ENCODE measurements around the gene FOXP1.

The FOXP1 gene

GRCh38 chr3:71290301-71290700, 293.2 kb downstream of the FOXP1 start:
- DNase-seq: no peak

- no peak for DNase-seq
These were observed 295.1 kb downstream of the FOXP1 start for GRCh38 chr3:71288269-71288930.

GRCh38 chr3:71285086-71285485, 298.4 kb downstream of the FOXP1 start:
- DNase-seq: no peak

- no peak for DNase-seq
These were observed 300.6 kb downstream of the FOXP1 start for GRCh38 chr3:71282976-71283375.

- DNase-seq: no peak
These were observed 302.2 kb downstream of the FOXP1 start for GRCh38 chr3:71281280-71281679.

- no peak for DNase-seq
These were observed 306.2 kb downstream of the FOXP1 start for GRCh38 chr3:71277341-71277740.

GRCh38 chr3:71276531-71276930, 307.0 kb downstream of the FOXP1 start:
- no peak for DNase-seq

- DNase-seq: no peak
These were observed 310.1 kb downstream of the FOXP1 start for GRCh38 chr3:71273453-71273852.

GRCh38 chr3:71271596-71271995, 311.9 kb downstream of the FOXP1 start:
- no peak for DNase-seq

GRCh38 chr3:71269906-71270305, 313.6 kb downstream of the FOXP1 start:
- DNase-seq: no peak

GRCh38 chr3:71268462-71268999, 315.0 kb downstream of the FOXP1 start:
- DNase-seq: no peak

GRCh38 chr3:71266875-71267274, 316.7 kb downstream of the FOXP1 start:
- DNase-seq: no peak

- DNase-seq: no peak
These were observed 318.1 kb downstream of the FOXP1 start for GRCh38 chr3:71265365-71265915.

GRCh38 chr3:71264840-71265239, 318.7 kb downstream of the FOXP1 start:
- no peak for DNase-seq

- peak; percentile 40 for DNase-seq
These were observed 320.9 kb downstream of the FOXP1 start for GRCh38 chr3:71262364-71263265.

- no peak for DNase-seq
These were observed 322.7 kb downstream of the FOXP1 start for GRCh38 chr3:71260782-71261181.

- no peak for DNase-seq
These were observed 325.0 kb downstream of the FOXP1 start for GRCh38 chr3:71258526-71258925.

- peak; percentile 83 for DNase-seq
These were observed 325.4 kb downstream of the FOXP1 start for GRCh38 chr3:71258116-71258515.

GRCh38 chr3:71255498-71255897, 328.0 kb downstream of the FOXP1 start:
- DNase-seq: no peak

- DNase-seq: no peak
These were observed 329.1 kb downstream of the FOXP1 start for GRCh38 chr3:71254281-71255057.

GRCh38 chr3:71253169-71253568, 330.4 kb downstream of the FOXP1 start:
- DNase-seq: no peak

GRCh38 chr3:71252466-71252865, 331.1 kb downstream of the FOXP1 start:
- no peak for DNase-seq

Data from NCI-H69 (cell line).